T-helper 9 cell (primary cell): ENCODE results near the gene ADORA2B.

Experiments
- DNase-seq: peaks from one replicate; pipeline ENCODE4 v3.0.0-alpha.2; 2020

Gene ADORA2B

GRCh38 chr17:15998031-15998562 is 53.2 kb downstream of the ADORA2B start:
- DNase-seq, result no peak

- DNase-seq, result peak; percentile 84
Observed at GRCh38 chr17:15999141-15999973, 54.4 kb downstream of the ADORA2B start, which contains the start of the genes TTC19 and ZSWIM7. TSS of gene TTC19 (plus strand) at chr17:15999824. CDS start at chr17:15999849, 25 bp downstream. TSS of gene ZSWIM7 (minus strand) at chr17:15999704. CDS start at chr17:15999594, 110 bp downstream.

- DNase-seq, result no peak
Observed at GRCh38 chr17:15999974-16000827, 55.3 kb downstream of the ADORA2B start.

GRCh38 chr17:16001226-16001897 is 56.4 kb downstream of the ADORA2B start:
- DNase-seq, result no peak

- no peak for DNase-seq
Observed at GRCh38 chr17:16002708-16003260, 57.9 kb downstream of the ADORA2B start.

- DNase-seq, result no peak
Observed at GRCh38 chr17:16003841-16004240, 58.9 kb downstream of the ADORA2B start.

GRCh38 chr17:16005636-16006035 is 60.7 kb downstream of the ADORA2B start:
- DNase-seq, result no peak

- DNase-seq, result no peak
Observed at GRCh38 chr17:16007439-16007838, 62.5 kb downstream of the ADORA2B start.

GRCh38 chr17:16013943-16014407 is 69.0 kb downstream of the ADORA2B start:
- no peak for DNase-seq

GRCh38 chr17:16019347-16019746 is 74.4 kb downstream of the ADORA2B start:
- no peak for DNase-seq

GRCh38 chr17:16023881-16024280 is 79.0 kb downstream of the ADORA2B start:
- DNase-seq, result no peak

- no peak for DNase-seq
Observed at GRCh38 chr17:16025202-16025601, 80.3 kb downstream of the ADORA2B start.
